Measurements from ENCODE around the gene OR52L1.

DNA sequence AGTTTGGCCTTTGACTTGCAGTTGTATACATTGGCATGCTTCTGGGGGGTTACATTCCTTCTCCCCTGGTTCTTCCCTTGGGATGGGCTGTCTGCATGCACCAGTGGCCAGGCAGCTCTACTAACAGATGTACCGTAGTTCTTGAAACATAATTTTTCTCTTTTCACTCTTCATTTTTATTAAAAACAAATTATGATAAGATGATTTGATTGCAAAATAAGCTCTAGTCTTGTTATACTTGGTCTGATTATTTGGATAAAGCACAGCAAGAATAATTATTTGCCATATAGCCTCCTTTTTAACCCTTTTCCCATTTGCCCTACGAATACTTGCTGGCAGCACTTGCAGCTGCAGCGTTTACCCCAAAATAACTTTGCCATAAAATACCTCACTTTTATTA is 31.2 kb downstream of the OR52L1 start:
- TF ChIP-seq, protein P1, sequence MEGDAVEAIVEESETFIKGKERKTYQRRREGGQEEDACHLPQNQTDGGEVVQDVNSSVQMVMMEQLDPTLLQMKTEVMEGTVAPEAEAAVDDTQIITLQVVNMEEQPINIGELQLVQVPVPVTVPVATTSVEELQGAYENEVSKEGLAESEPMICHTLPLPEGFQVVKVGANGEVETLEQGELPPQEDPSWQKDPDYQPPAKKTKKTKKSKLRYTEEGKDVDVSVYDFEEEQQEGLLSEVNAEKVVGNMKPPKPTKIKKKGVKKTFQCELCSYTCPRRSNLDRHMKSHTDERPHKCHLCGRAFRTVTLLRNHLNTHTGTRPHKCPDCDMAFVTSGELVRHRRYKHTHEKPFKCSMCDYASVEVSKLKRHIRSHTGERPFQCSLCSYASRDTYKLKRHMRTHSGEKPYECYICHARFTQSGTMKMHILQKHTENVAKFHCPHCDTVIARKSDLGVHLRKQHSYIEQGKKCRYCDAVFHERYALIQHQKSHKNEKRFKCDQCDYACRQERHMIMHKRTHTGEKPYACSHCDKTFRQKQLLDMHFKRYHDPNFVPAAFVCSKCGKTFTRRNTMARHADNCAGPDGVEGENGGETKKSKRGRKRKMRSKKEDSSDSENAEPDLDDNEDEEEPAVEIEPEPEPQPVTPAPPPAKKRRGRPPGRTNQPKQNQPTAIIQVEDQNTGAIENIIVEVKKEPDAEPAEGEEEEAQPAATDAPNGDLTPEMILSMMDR (IDR thresholded peaks at IDR 0.05): no peak
- TF ChIP-seq POLR2A (IDR thresholded peaks at IDR 0.05): no peak

Data from testis (tissue), 2 donors.